Measurements from ENCODE around the gene RBFOX1.

Gene RBFOX1

DNA sequence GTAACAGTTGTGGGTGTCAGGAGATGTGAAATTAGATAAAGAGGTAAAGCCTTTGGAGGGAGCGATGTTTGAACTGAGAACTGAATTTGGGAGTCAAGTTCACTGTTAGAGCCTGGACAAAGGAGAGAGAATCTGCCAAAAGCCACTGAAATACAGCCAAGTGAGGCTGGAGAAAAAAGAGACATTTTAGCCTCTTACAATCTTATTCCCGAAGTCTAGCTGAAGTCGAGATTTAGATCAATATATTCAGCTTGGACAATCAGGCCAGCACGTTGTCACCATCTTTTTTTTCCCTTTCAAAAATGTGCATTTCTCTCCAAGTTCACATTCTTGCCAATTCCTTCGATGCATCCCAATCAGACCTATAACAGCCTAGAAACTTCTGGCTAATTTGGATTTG is 312.2 kb downstream of the RBFOX1 start:
- no peak overlapping the region for H3K4me2 ChIP-seq (ENCODE audit: low read depth, low read length, poor library complexity, severe bottlenecking)
- no peak overlapping the region for H2AFZ ChIP-seq (ENCODE audit: low read length)
- H3K4me3 ChIP-seq (ENCODE audit: low read length, poor library complexity, severe bottlenecking), result no peak overlapping the region
- H4K20me1 ChIP-seq (ENCODE audit: insufficient read depth, low read length, poor library complexity, severe bottlenecking), result no peaks in the 10 kb centered on the region
- no peaks in the 10 kb centered on the region for H3K79me2 ChIP-seq (ENCODE audit: insufficient read depth, low read length)
- no peak for TF ChIP-seq EZH2phosphoT487 (IDR thresholded peaks at IDR 0.05; ENCODE audit: borderline replicate concordance)
- H3K36me3 ChIP-seq (ENCODE audit: insufficient read depth, low read length), result no peaks in the 10 kb centered on the region
- H3K9ac ChIP-seq (ENCODE audit: low read depth, low read length, poor library complexity, severe bottlenecking), result no peak overlapping the region
- H3K9me3 ChIP-seq (ENCODE audit: insufficient read depth, low read depth, low read length), result no peaks in the 10 kb centered on the region
- H3K27me3 ChIP-seq (ENCODE audit: insufficient read depth, low read length, poor library complexity, severe bottlenecking), result no peaks in the 10 kb centered on the region
- no peaks in the 10 kb centered on the region for H3K4me1 ChIP-seq (ENCODE audit: insufficient read depth, low read length, poor library complexity, severe bottlenecking)
- no peaks in the 10 kb centered on the region for H3F3A ChIP-seq (ENCODE audit: low read depth)
- H3K9me2 ChIP-seq (replicated peaks; ENCODE audit: low read depth, low read length), result no peaks in the 10 kb centered on the region

DNA sequence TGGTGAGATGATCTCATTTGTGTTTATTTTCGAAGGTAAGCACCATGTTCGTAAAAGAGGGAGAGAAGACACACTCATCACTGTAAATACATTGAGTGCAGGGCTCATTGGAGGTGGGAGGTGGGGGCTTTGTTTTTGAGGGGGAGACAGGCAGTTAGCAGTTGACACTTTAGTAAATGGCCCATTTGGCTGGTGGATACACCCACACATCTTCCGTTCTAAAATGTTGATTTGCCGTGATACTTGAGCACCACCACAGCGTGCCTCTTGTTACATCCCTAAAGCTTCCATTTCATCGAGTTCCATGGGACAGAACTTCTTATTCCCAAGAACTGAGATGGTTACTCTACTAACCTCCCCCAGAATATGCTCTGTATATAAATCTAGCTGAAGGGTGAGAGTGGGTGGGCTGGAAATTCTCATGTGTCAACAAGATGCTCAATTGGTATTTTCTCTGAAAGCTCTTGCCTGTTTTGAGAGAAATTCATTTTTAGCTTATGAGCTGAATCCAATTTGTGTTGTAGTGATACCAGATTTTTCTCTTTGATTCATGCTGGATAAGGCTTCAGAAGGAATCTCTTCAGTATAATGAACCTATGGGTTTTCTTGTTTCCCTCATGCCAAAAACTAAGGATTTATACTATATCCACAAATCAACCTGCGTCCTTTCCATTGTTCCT is 314.3 kb downstream of the RBFOX1 start:
- Histone ChIP-seq H3K79me2 (ENCODE audit: insufficient read depth, low read length) (no peaks in the 10 kb centered on the region), H3F3A (ENCODE audit: low read depth) (no peaks in the 10 kb centered on the region), H4K20me1 (ENCODE audit: insufficient read depth, low read length, poor library complexity, severe bottlenecking) (no peaks in the 10 kb centered on the region), H3K4me1 (ENCODE audit: insufficient read depth, low read length, poor library complexity, severe bottlenecking) (no peaks in the 10 kb centered on the region), H3K4me3 (ENCODE audit: low read length, poor library complexity, severe bottlenecking) (no peak overlapping the region), H3K9ac (ENCODE audit: low read depth, low read length, poor library complexity, severe bottlenecking) (no peak overlapping the region), H3K9me2 (replicated peaks; ENCODE audit: low read depth, low read length) (no peaks in the 10 kb centered on the region), H2AFZ (ENCODE audit: low read length) (no peak overlapping the region), H3K36me3 (ENCODE audit: insufficient read depth, low read length) (no peaks in the 10 kb centered on the region), H3K27me3 (ENCODE audit: insufficient read depth, low read length, poor library complexity, severe bottlenecking) (no peaks in the 10 kb centered on the region), H3K9me3 (ENCODE audit: insufficient read depth, low read depth, low read length) (no peaks in the 10 kb centered on the region), H3K4me2 (ENCODE audit: low read depth, low read length, poor library complexity, severe bottlenecking) (no peak overlapping the region)
- no peak for TF ChIP-seq EZH2phosphoT487 (IDR thresholded peaks at IDR 0.05; ENCODE audit: borderline replicate concordance)
- TF ChIP-seq, protein P1, sequence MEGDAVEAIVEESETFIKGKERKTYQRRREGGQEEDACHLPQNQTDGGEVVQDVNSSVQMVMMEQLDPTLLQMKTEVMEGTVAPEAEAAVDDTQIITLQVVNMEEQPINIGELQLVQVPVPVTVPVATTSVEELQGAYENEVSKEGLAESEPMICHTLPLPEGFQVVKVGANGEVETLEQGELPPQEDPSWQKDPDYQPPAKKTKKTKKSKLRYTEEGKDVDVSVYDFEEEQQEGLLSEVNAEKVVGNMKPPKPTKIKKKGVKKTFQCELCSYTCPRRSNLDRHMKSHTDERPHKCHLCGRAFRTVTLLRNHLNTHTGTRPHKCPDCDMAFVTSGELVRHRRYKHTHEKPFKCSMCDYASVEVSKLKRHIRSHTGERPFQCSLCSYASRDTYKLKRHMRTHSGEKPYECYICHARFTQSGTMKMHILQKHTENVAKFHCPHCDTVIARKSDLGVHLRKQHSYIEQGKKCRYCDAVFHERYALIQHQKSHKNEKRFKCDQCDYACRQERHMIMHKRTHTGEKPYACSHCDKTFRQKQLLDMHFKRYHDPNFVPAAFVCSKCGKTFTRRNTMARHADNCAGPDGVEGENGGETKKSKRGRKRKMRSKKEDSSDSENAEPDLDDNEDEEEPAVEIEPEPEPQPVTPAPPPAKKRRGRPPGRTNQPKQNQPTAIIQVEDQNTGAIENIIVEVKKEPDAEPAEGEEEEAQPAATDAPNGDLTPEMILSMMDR (conservative IDR thresholded peaks at IDR 0.05; ENCODE audit: low read length), result no peak

DNA sequence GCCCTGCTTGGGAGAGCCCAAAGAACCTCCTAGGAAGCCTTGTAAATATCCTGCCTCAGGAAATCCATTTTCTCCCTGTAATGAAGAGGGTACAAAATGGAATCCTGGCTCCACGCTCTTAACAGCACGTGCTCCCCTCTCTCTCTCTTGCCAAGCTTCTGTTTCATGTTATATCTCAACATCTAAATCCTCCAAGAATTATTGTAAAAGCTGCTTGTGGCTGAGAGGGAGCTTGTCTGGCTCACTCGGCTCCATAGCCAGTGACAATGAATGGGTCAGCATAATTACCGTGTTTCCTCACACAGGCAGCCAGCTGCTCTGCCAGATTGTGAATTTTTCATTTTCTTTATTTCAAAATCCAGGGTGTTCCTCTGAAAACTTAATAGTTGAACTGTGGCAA is 317.8 kb downstream of the RBFOX1 start:
- no peaks in the 10 kb centered on the region for H3F3A ChIP-seq (ENCODE audit: low read depth)

More for the DNA sequence above, 317.8 kb downstream of the RBFOX1 start:
- H4K20me1 ChIP-seq (ENCODE audit: insufficient read depth, low read length, poor library complexity, severe bottlenecking), result no peaks in the 10 kb centered on the region
- no peaks in the 10 kb centered on the region for H3K27me3 ChIP-seq (ENCODE audit: insufficient read depth, low read length, poor library complexity, severe bottlenecking)
- no peaks in the 10 kb centered on the region for H3K4me1 ChIP-seq (ENCODE audit: insufficient read depth, low read length, poor library complexity, severe bottlenecking)
- no peak overlapping the region for H2AFZ ChIP-seq (ENCODE audit: low read length)
- no peak for TF ChIP-seq EZH2phosphoT487 (IDR thresholded peaks at IDR 0.05; ENCODE audit: borderline replicate concordance)
- TF ChIP-seq, protein P1 (conservative IDR thresholded peaks at IDR 0.05; ENCODE audit: low read length), result no peak
- no peak overlapping the region for H3K4me2 ChIP-seq (ENCODE audit: low read depth, low read length, poor library complexity, severe bottlenecking)
- no peaks in the 10 kb centered on the region for H3K9me2 ChIP-seq (replicated peaks; ENCODE audit: low read depth, low read length)
- no peak overlapping the region for H3K9ac ChIP-seq (ENCODE audit: low read depth, low read length, poor library complexity, severe bottlenecking)
- H3K36me3 ChIP-seq (ENCODE audit: insufficient read depth, low read length), result no peaks in the 10 kb centered on the region
- H3K9me3 ChIP-seq (ENCODE audit: insufficient read depth, low read depth, low read length), result no peaks in the 10 kb centered on the region
- no peak overlapping the region for H3K4me3 ChIP-seq (ENCODE audit: low read length, poor library complexity, severe bottlenecking)
- no peaks in the 10 kb centered on the region for H3K79me2 ChIP-seq (ENCODE audit: insufficient read depth, low read length)
